Measurements from ENCODE around the gene MBOAT7.

Gene MBOAT7

GRCh38 chr19:54160854-54161253, 28.5 kb downstream of the MBOAT7 start:
- DNase-seq = no peak

GRCh38 chr19:54160182-54160811, 29.1 kb downstream of the MBOAT7 start:
- no peak for DNase-seq

- DNase-seq = peak; percentile 95
These were observed 29.8 kb downstream of the MBOAT7 start, which contains the start of gene LENG1 for GRCh38 chr19:54159352-54160181. Gene LENG1 (minus strand): TSS chr19:54159721. CDS start chr19:54159695, 26 bp downstream.

- peak; percentile 34 for DNase-seq
These were observed 30.5 kb downstream of the MBOAT7 start for GRCh38 chr19:54158812-54159351.

- no peak for DNase-seq
These were observed 32.4 kb downstream of the MBOAT7 start for GRCh38 chr19:54156953-54157352.

- DNase-seq = no peak
These were observed 32.9 kb downstream of the MBOAT7 start for GRCh38 chr19:54156490-54156889.

- DNase-seq = no peak
These were observed 33.7 kb downstream of the MBOAT7 start for GRCh38 chr19:54155694-54156093.

- DNase-seq = peak; percentile 22
These were observed 34.6 kb downstream of the MBOAT7 start for GRCh38 chr19:54154603-54155345.

GRCh38 chr19:54153731-54154326, 35.6 kb downstream of the MBOAT7 start:
- no peak for DNase-seq

GRCh38 chr19:54152878-54153524, 36.4 kb downstream of the MBOAT7 start:
- no peak for DNase-seq

- no peak for DNase-seq
These were observed 37.1 kb downstream of the MBOAT7 start for GRCh38 chr19:54152267-54152666.

GRCh38 chr19:54151362-54152035, 37.9 kb downstream of the MBOAT7 start:
- no peak for DNase-seq

GRCh38 chr19:54149021-54149812, 40.2 kb downstream of the MBOAT7 start:
- DNase-seq = no peak

- no peak for DNase-seq
These were observed 41.2 kb downstream of the MBOAT7 start for GRCh38 chr19:54148158-54148557.

- DNase-seq = no peak
These were observed 41.7 kb downstream of the MBOAT7 start for GRCh38 chr19:54147676-54148075.

- DNase-seq = no peak
These were observed 43.7 kb downstream of the MBOAT7 start for GRCh38 chr19:54145541-54146158.

- DNase-seq = no peak
These were observed 47.1 kb downstream of the MBOAT7 start for GRCh38 chr19:54142166-54142780.

- no peak for DNase-seq
These were observed 48.0 kb downstream of the MBOAT7 start for GRCh38 chr19:54141356-54141755.

GRCh38 chr19:54138489-54139256, 50.7 kb downstream of the MBOAT7 start:
- no peak for DNase-seq
